K562 (cell line): Measurements from ENCODE around the gene KIF3A. TPM values are rescaled to one million over a fixed set of nuclear protein-coding genes. Genes with fewer than 3 reads are reported as not detected.

Experiments used
- BDP1 ChIP-seq: IDR thresholded peaks from 3 replicates; pipeline ENCODE4 v1.6.1; 2011; ENCODE audit not compliant: insufficient read length, insufficient read depth
- BRCA1 ChIP-seq, 2 experiments: fragments of 450-650 bp in 1 of 2; sonication (generic) in 1 of 2; formaldehyde crosslinking in 1 of 2; IDR thresholded peaks; 2 replicates each; pipeline versions ENCODE4 v1.5.0 to v1.6.1; 2017 to 2020; ENCODE audit warnings: mild to moderate bottlenecking in 1 of 2, missing genetic modification reagents in 1 of 2
- CTBP1 ChIP-seq: fragments of 450-650 bp; IDR thresholded peaks from 2 replicates; pipeline ENCODE4 v1.6.1; 2016; ENCODE audit warnings: borderline replicate concordance
- ETS2 ChIP-seq: IDR thresholded peaks from 2 replicates; pipeline ENCODE4 v1.6.1; 2016; ENCODE audit warnings: borderline replicate concordance, missing genetic modification characterization, mild to moderate bottlenecking, moderate library complexity, missing compliant biosample characterization; ENCODE audit not compliant: poor library complexity, severe bottlenecking
- ETV5 ChIP-seq: sonication (generic); formaldehyde crosslinking; IDR thresholded peaks from 2 replicates; pipeline ENCODE4 v1.4.0; 2020; ENCODE audit warnings: low read depth, mild to moderate bottlenecking, missing genetic modification reagents
- HDAC6 ChIP-seq: IDR thresholded peaks from 2 replicates; pipeline ENCODE4 v1.6.1; 2012; ENCODE audit warnings: low read depth, mild to moderate bottlenecking, control low read depth, inconsistent platforms, low read length, moderate library complexity
- HDAC8 ChIP-seq: fragments of 450-650 bp; IDR thresholded peaks from 2 replicates; pipeline ENCODE4 v1.6.1; 2016; ENCODE audit warnings: mild to moderate bottlenecking, missing genetic modification characterization, moderate library complexity, missing compliant biosample characterization
- ILF3 ChIP-seq: fragments of 450-650 bp; IDR thresholded peaks from 2 replicates; pipeline ENCODE4 v1.6.1; 2018; ENCODE audit warnings: antibody characterized with exemption, mild to moderate bottlenecking, moderate library complexity, borderline replicate concordance
- IRF1 ChIP-seq: sonication (generic); formaldehyde crosslinking; IDR thresholded peaks from 2 replicates; pipeline ENCODE4 v1.8.0; 2022; ENCODE audit warnings: missing genetic modification reagents, mild to moderate bottlenecking, borderline replicate concordance
- NCOA4 ChIP-seq: fragments of 450-650 bp; IDR thresholded peaks from 2 replicates; pipeline ENCODE4 v1.6.1; 2018; ENCODE audit warnings: mild to moderate bottlenecking; ENCODE audit not compliant: partially characterized antibody
- NFIX ChIP-seq: fragments of 250-450 bp; sonication (Bioruptor Pico); IDR thresholded peaks from 2 replicates; pipeline ENCODE4 v1.4.0; 2020; ENCODE audit warnings: low read depth, mild to moderate bottlenecking, moderate library complexity
- NR0B1 ChIP-seq: fragments of 450-650 bp; IDR thresholded peaks from one replicate; pipeline ENCODE4 v1.6.1; 2018; ENCODE audit warnings: mild to moderate bottlenecking, moderate library complexity; ENCODE audit not compliant: partially characterized antibody
- NR1H2 ChIP-seq: sonication (generic); formaldehyde crosslinking; IDR thresholded peaks from 2 replicates; pipeline ENCODE4 v1.4.0; 2020; ENCODE audit warnings: mild to moderate bottlenecking, missing genetic modification reagents
- NR2F6 ChIP-seq: fragments of 450-650 bp; formaldehyde crosslinking; IDR thresholded peaks from 2 replicates; pipeline ENCODE4 v1.4.0; 2020; ENCODE audit warnings: mild to moderate bottlenecking
- PRMT5 ChIP-seq: sonication (generic); formaldehyde crosslinking; IDR thresholded peaks from 2 replicates; pipeline ENCODE4 v1.5.0; 2020; ENCODE audit warnings: missing genetic modification reagents
- SIX5 ChIP-seq, 2 experiments: IDR thresholded peaks; 2 replicates each; pipeline ENCODE4 v1.6.1; 2011; ENCODE audit warnings: low read length in 2 of 2, borderline replicate concordance in 1 of 2, low read depth in 1 of 2, mild to moderate bottlenecking in 1 of 2, moderate library complexity in 1 of 2; ENCODE audit not compliant: insufficient read depth in 1 of 2
- SMC3 ChIP-seq: conservative IDR thresholded peaks from 2 replicates; pipeline ENCODE4 v1.6.1; 2011; ENCODE audit warnings: low read depth, low read length, improper control_type of control experiment; ENCODE audit not compliant: insufficient read depth
- SRSF7 ChIP-seq: fragments of 200-400 bp; formaldehyde crosslinking; optimal IDR thresholded peaks from 2 replicates; pipeline ENCODE3; 2017; ENCODE audit warnings: mild to moderate bottlenecking, low read depth, low read length
- XRCC3 ChIP-seq: fragments of 450-650 bp; IDR thresholded peaks from 2 replicates; pipeline ENCODE4 v1.6.1; 2017; ENCODE audit warnings: mild to moderate bottlenecking, moderate library complexity
- ZNF12 ChIP-seq: sonication (generic); formaldehyde crosslinking; IDR thresholded peaks from 2 replicates; pipeline ENCODE4 v1.4.0; 2020; ENCODE audit warnings: mild to moderate bottlenecking, missing genetic modification reagents
- ZNF174 ChIP-seq: fragments of 250-450 bp; sonication (Bioruptor Pico); IDR thresholded peaks from 2 replicates; pipeline ENCODE4 v1.4.0; 2020; ENCODE audit warnings: mild to moderate bottlenecking
- ZNF3 ChIP-seq: fragments of 250-450 bp; sonication (Bioruptor Pico); IDR thresholded peaks from 2 replicates; pipeline ENCODE4 v1.5.0; 2021; ENCODE audit warnings: mild to moderate bottlenecking, moderate library complexity
- ZNF384 ChIP-seq: IDR thresholded peaks from 2 replicates; pipeline ENCODE4 v1.6.1; 2012; ENCODE audit warnings: low read depth, low read length, improper control_type of control experiment
- ZNF780A ChIP-seq: fragments of 250-450 bp; sonication (Bioruptor Pico); IDR thresholded peaks from 2 replicates; pipeline ENCODE4 v1.5.0; 2021; ENCODE audit warnings: mild to moderate bottlenecking
- polyA plus RNA-seq, 8 experiments: library from polyadenylated mRNA; depleted of rRNA in 4 of 8; stranded (reverse) in 5 of 8; unstranded in 3 of 8; fragments of >200 nt; fragmentation: Nextera tagmentation in 2 of 8; fragmentation: Illumina TruSeq in 1 of 8; extraction: Ambion mirVana in 2 of 8; extraction: Trizol in 1 of 8; gene quantifications; 2 replicates each; pipeline versions ENCODE4 v1.2.1 to v1.2.3, GENCODE V29; 2011 to 2014; ENCODE audit warnings: inconsistent platforms in 1 of 8, missing spikeins in 1 of 8
- total RNA-seq, 7 experiments: library from RNA; depleted of rRNA in 6 of 7; stranded (reverse); fragments of >200 nt in 6 of 7; fragmentation: Illumina TruSeq in 2 of 7; extraction: Trizol in 2 of 7; gene quantifications; 2 replicates each; pipeline versions ENCODE4 v1.2.1 to v1.2.3, GENCODE V29; 2011 to 2021; ENCODE audit warnings: low replicate concordance in 1 of 7
- TF ChIP-seq, protein P1 (sequence below): fragments of 250-450 bp; sonication (Bioruptor Pico); IDR thresholded peaks from 2 replicates; pipeline ENCODE4 v1.9.0; 2021; ENCODE audit warnings: mild to moderate bottlenecking, inconsistent platforms

KIF3A gene
- total and polyA plus RNA-seq, 9 of the 15 experiments (the other 6 are each of a cell fraction or from before 2014, with no cell fraction given) = 1.5 to 7.8 (median 6.0) TPM

DNA sequence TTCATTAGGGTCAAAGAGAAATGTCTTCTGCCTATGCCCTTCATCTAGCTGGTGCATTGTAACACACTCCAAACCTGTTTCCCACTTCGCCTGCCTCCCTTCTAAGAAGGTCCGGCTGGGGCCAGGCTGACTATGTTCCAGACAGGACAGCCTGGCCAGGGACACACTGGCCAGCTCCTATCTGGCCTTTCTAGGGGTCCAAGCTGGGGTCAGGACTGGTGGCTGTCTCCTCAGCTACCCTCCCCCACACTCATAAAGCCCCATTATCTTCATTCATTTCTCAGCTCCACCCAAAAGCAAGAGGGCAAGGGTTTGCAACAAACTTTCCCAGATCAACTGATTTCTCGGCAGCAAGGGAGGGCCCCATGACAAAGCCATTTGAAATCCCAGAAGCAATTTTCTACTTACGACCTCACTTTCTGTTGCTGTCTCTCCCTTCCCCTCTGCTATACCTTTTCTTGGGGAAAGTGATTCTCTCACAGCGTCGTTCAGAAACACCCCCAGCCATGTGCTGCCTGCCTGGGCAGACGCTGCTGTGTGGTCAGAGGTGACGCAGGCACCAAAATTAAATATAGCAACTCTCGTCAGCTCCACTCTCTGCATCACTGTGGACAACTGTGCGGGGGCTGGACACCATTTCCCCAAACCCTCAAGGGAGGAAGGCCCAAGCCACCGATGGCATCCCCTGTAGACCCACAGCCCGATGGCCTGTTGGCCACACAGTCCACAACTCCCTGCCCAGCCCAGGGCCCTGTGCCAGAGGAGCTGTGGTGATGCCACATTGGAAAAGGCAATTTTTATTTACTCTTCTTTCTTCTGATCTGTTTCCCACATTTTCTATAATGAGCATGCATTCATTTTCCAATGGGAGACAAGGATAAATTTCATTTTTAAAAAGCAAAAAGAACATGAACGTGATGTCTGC lies 73.3 kb downstream of the KIF3A start (continued):
- TF ChIP-seq, protein P1, sequence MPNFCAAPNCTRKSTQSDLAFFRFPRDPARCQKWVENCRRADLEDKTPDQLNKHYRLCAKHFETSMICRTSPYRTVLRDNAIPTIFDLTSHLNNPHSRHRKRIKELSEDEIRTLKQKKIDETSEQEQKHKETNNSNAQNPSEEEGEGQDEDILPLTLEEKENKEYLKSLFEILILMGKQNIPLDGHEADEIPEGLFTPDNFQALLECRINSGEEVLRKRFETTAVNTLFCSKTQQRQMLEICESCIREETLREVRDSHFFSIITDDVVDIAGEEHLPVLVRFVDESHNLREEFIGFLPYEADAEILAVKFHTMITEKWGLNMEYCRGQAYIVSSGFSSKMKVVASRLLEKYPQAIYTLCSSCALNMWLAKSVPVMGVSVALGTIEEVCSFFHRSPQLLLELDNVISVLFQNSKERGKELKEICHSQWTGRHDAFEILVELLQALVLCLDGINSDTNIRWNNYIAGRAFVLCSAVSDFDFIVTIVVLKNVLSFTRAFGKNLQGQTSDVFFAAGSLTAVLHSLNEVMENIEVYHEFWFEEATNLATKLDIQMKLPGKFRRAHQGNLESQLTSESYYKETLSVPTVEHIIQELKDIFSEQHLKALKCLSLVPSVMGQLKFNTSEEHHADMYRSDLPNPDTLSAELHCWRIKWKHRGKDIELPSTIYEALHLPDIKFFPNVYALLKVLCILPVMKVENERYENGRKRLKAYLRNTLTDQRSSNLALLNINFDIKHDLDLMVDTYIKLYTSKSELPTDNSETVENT (CRISPR knock-in tag) = no peak
- TF ChIP-seq ILF3 (no peak), ZNF3 (CRISPR knock-in tag) (no peak), ETS2 (tag) (no peak), ZNF12 (no peak), HDAC8 (tag) (no peak), BDP1 (no peak), XRCC3 (no peak), SRSF7 (no peak), ZNF780A (CRISPR knock-in tag) (no peak), NR2F6 (CRISPR knock-in tag) (no peak), CTBP1 (peak; percentile 32; the same call in 1 of the 2 replicates), NCOA4 (no peak), IRF1 (CRISPR knock-in tag) (no peak), ZNF384 (no peak), BRCA1 (IDR thresholded peaks at IDR 0.05) (no peak), BRCA1 (CRISPR knock-in tag; IDR thresholded peaks at IDR 0.05) (no peak), HDAC6 (no peak), SIX5 (IDR thresholded peaks at IDR 0.05; ENCODE audit: borderline replicate concordance in 1 of 2, insufficient read depth in 1 of 2, low read depth in 1 of 2, low read length in 2 of 2) (no peak), ZNF174 (no peak), PRMT5 (CRISPR knock-in tag) (no peak), NR0B1 (no peak), ETV5 (CRISPR knock-in tag) (0 out of 2 replicates have a peak, but pooled peaks have one; percentile 13), NFIX (CRISPR knock-in tag) (no peak), SMC3 (no peak), NR1H2 (no peak)
